Naive thymus-derived CD8-positive, alpha-beta T cell (primary cell): Measurements from ENCODE around the gene SPATC1L. TPM values are rescaled to one million over a fixed set of nuclear protein-coding genes. Genes with fewer than 3 reads are reported as not detected.

Experiments used
- ATAC-seq, 2 donors: fragments of 150-1000 bp; cut with Tn5 transposase in 1 of 2; sonication (Bioruptor Pico), chemical (Tn5 transposase) in 1 of 2; 1 replicate in 1 of 2; 2 replicates in 1 of 2; pipeline ENCODE4 v1.10.0; 2021; ENCODE audit warnings: mild to moderate bottlenecking in 2 of 2, moderate library complexity in 2 of 2
- POLR2A ChIA-PET: fragments of 350-600 bp; sonication (Branson Sonifier 250); formaldehyde crosslinking; loops from one replicate; lab custom pipeline; 2021; ENCODE audit warnings: antibody characterized with exemption; lab: Charles Lee
- DNase-seq, 10 donors: peaks; one replicate each; pipeline versions ENCODE4 v3.0.0 to v3.0.0-alpha.2; 2020 to 2022
- H3K27ac Mint-ChIP-seq, 10 donors: one replicate each; pipeline ENCODE4 v1.8.0; 2020 to 2022; ENCODE audit warnings: mild to moderate bottlenecking in 10 of 10, mixed read lengths in 10 of 10, moderate library complexity in 4 of 10, inconsistent platforms in 1 of 10
- H3K27me3 Mint-ChIP-seq, 5 donors: one replicate each; pipeline ENCODE4 v1.8.0; 2021 to 2022; ENCODE audit warnings: mixed read lengths in 5 of 5
- H3K36me3 Mint-ChIP-seq, 3 donors: one replicate each; pipeline ENCODE4 v1.8.0; 2020 to 2022; ENCODE audit warnings: mixed read lengths in 3 of 3, mild to moderate bottlenecking in 2 of 3, inconsistent platforms in 1 of 3
- H3K4me1 Mint-ChIP-seq, 4 donors: one replicate each; pipeline ENCODE4 v1.8.0; 2021 to 2022; ENCODE audit warnings: mixed read lengths in 4 of 4
- H3K4me3 Mint-ChIP-seq, 10 donors: one replicate each; pipeline ENCODE4 v1.8.0; 2020 to 2022; ENCODE audit warnings: mild to moderate bottlenecking in 10 of 10, mixed read lengths in 10 of 10, moderate library complexity in 6 of 10, inconsistent platforms in 1 of 10
- H3K9me3 Mint-ChIP-seq, 9 donors: one replicate each; pipeline ENCODE4 v1.8.0; 2020 to 2022; ENCODE audit warnings: mixed read lengths in 9 of 9, mild to moderate bottlenecking in 3 of 9, inconsistent platforms in 1 of 9, moderate library complexity in 1 of 9
- polyA plus RNA-seq, 3 donors: library from polyadenylated mRNA; unstranded; fragments of 300-500 nt; fragmentation: Illumina TruSeq; gene quantifications; one replicate each; pipeline ENCODE4 v1.2.3, GENCODE V29; 2021
- total RNA-seq, 8 experiments: library from RNA in 2 of 8; stranded (reverse) in 2 of 8; gene quantifications; one replicate each; pipeline ENCODE4 v1.2.3 and lab custom pipeline; 2021 to 2026

Gene SPATC1L
- total and polyA plus RNA-seq, 5 experiments from 2014 or later = 11.2 to 20.5 (median 13.0) TPM

GRCh38 chr21:46116776-46117585 is 67.3 kb downstream of the SPATC1L start:
- POLR2A ChIA-PET = no interaction called here
- peak in 2 of 10 donors; percentile 1 to 54 for DNase-seq
- H3K4me3 Mint-ChIP-seq = no peak overlapping the region
- H3K27ac Mint-ChIP-seq = peak overlapping the region in 1 of 10 donors; percentile 72
- H3K4me1 Mint-ChIP-seq = peaks cover 0 to under 1% (median 0%) of the 10 kb centered on the region in 4 donors
- no peak for ATAC-seq
- H3K27me3 Mint-ChIP-seq = no peaks in the 10 kb centered on the region
- H3K36me3 Mint-ChIP-seq = peaks cover 0 to 29% (median 13%) of the 10 kb centered on the region in 3 donors
- peaks cover 0 to 3% (median 0%) of the 10 kb centered on the region in 9 donors for H3K9me3 Mint-ChIP-seq

- H3K27ac Mint-ChIP-seq = peak overlapping the region in 1 of 10 donors; percentile 72
- H3K27me3 Mint-ChIP-seq = no peaks in the 10 kb centered on the region
- DNase-seq (peak in 2 of 10 donors; percentile 0 to 46), ATAC-seq (no peak)
- POLR2A ChIA-PET = no interaction called here
- peaks cover 0 to 3% (median 0%) of the 10 kb centered on the region in 9 donors for H3K9me3 Mint-ChIP-seq
- H3K36me3 Mint-ChIP-seq = peaks cover 0 to 29% (median 13%) of the 10 kb centered on the region in 3 donors
- no peaks in the 10 kb centered on the region for H3K4me1 Mint-ChIP-seq
- no peak overlapping the region for H3K4me3 Mint-ChIP-seq
Observed at GRCh38 chr21:46116189-46116775, 68.0 kb downstream of the SPATC1L start.

GRCh38 chr21:46115441-46116188 is 68.6 kb downstream of the SPATC1L start:
- Mint-ChIP-seq H3K9me3 (peaks cover 0 to 3% (median 0%) of the 10 kb centered on the region in 9 donors), H3K36me3 (peaks cover 0 to 29% (median 13%) of the 10 kb centered on the region in 3 donors), H3K4me3 (no peak overlapping the region), H3K27ac (no peak overlapping the region), H3K4me1 (no peaks in the 10 kb centered on the region), H3K27me3 (no peaks in the 10 kb centered on the region)
- DNase-seq = peak in 3 of 10 donors; percentile 2 to 37 (median 3)
- POLR2A ChIA-PET = no interaction called here
- ATAC-seq = no peak

GRCh38 chr21:46114963-46115362 is 69.3 kb downstream of the SPATC1L start:
- H3K9me3 Mint-ChIP-seq = peaks cover 0 to 3% (median 0%) of the 10 kb centered on the region in 9 donors
- ATAC-seq (no peak), DNase-seq (peak in 1 of 10 donors; percentile 11)
- POLR2A ChIA-PET = no interaction called here
- no peaks in the 10 kb centered on the region for H3K27me3 Mint-ChIP-seq
- peaks cover 0 to 29% (median 13%) of the 10 kb centered on the region in 3 donors for H3K36me3 Mint-ChIP-seq
- no peak overlapping the region for H3K4me3 Mint-ChIP-seq
- H3K27ac Mint-ChIP-seq = no peak overlapping the region
- H3K4me1 Mint-ChIP-seq = no peaks in the 10 kb centered on the region

GRCh38 chr21:46113497-46114176 is 70.6 kb downstream of the SPATC1L start:
- H3K27ac Mint-ChIP-seq = peak overlapping the region in 1 of 10 donors; percentile 33
- peaks cover 0 to 3% (median 0%) of the 10 kb centered on the region in 9 donors for H3K9me3 Mint-ChIP-seq
- no peak overlapping the region for H3K4me3 Mint-ChIP-seq
- peak in 1 of 10 donors; percentile 8 for DNase-seq
- no peak for ATAC-seq
- H3K36me3 Mint-ChIP-seq = peaks cover 0 to 29% (median 13%) of the 10 kb centered on the region in 3 donors
- POLR2A ChIA-PET = interaction anchor here (0.6 kb wide), 1 partner anchor 104 kb away, joined by 3 read pairs; no protein-coding TSS in a partner anchor
- H3K27me3 Mint-ChIP-seq = no peaks in the 10 kb centered on the region
- no peaks in the 10 kb centered on the region for H3K4me1 Mint-ChIP-seq

GRCh38 chr21:46112725-46113215 is 71.5 kb downstream of the SPATC1L start:
- Mint-ChIP-seq H3K4me1 (peaks cover 0 to 2% (median 0%) of the 10 kb centered on the region in 4 donors), H3K27me3 (no peaks in the 10 kb centered on the region), H3K27ac (no peak overlapping the region), H3K4me3 (no peak overlapping the region), H3K36me3 (peaks cover 0 to 29% (median 17%) of the 10 kb centered on the region in 3 donors), H3K9me3 (peaks cover 0 to 7% (median 3%) of the 10 kb centered on the region in 9 donors)
- POLR2A ChIA-PET = no interaction called here
- DNase-seq (peak in 2 of 10 donors; percentile 0 to 11), ATAC-seq (no peak)

GRCh38 chr21:46111857-46112724 is 72.2 kb downstream of the SPATC1L start:
- ATAC-seq = no peak
- Mint-ChIP-seq H3K27ac (no peak overlapping the region), H3K9me3 (peaks cover 0 to 14% (median 4%) of the 10 kb centered on the region in 9 donors), H3K36me3 (peaks cover 0 to 29% (median 22%) of the 10 kb centered on the region in 3 donors), H3K4me1 (peaks cover 0 to 2% (median 0%) of the 10 kb centered on the region in 4 donors), H3K4me3 (no peak overlapping the region), H3K27me3 (no peaks in the 10 kb centered on the region)
- POLR2A ChIA-PET = no interaction called here
- peak in 3 of 10 donors; percentile 8 to 49 (median 15) for DNase-seq

- Mint-ChIP-seq H3K27ac (no peak overlapping the region), H3K36me3 (peaks cover 0 to 25% (median 24%) of the 10 kb centered on the region in 3 donors), H3K4me3 (no peak overlapping the region), H3K27me3 (no peaks in the 10 kb centered on the region), H3K4me1 (peaks cover 0 to 2% (median 0%) of the 10 kb centered on the region in 4 donors), H3K9me3 (peaks cover 0 to 15% (median 4%) of the 10 kb centered on the region in 9 donors)
- POLR2A ChIA-PET = no interaction called here
- ATAC-seq (no peak), DNase-seq (peak in 2 of 10 donors; percentile 2 to 9)
Observed at GRCh38 chr21:46111193-46111571, 73.1 kb downstream of the SPATC1L start.

Other genes starting within 250 kb of the SPATC1L start
- 10 to 100 TPM; 19.4 to 21.0 TPM for gene COL6A1, start 202.7 kb downstream of the SPATC1L start, total RNA-seq
- gene COL6A1, start 202.7 kb downstream of the SPATC1L start, polyA plus RNA-seq = 1 to 10 TPM; 1.7 to 2.0 (median 1.7) TPM
- gene COL6A2, start 86.3 kb downstream of the SPATC1L start, total RNA-seq = 10 to 100 TPM; 91.5 to 98.8 TPM
- 10 to 100 TPM in 1 of 3 donors, 1 to 10 TPM in 2; 3.8 to 13.4 (median 8.8) TPM for gene COL6A2, start 86.3 kb downstream of the SPATC1L start, polyA plus RNA-seq
- gene FTCD, start 28.9 kb downstream of the SPATC1L start, total RNA-seq = 1 to 10 TPM; 2.1 to 2.2 TPM
- gene FTCD, start 28.9 kb downstream of the SPATC1L start, polyA plus RNA-seq = not detected
- 10 to 100 TPM; 43.6 to 47.6 TPM for gene LSS, start 44.3 kb upstream of the SPATC1L start, total RNA-seq
- 10 to 100 TPM; 12.3 to 14.6 (median 14.3) TPM for gene LSS, start 44.3 kb upstream of the SPATC1L start, polyA plus RNA-seq
- gene MCM3AP, start 101.2 kb upstream of the SPATC1L start, total RNA-seq = 100 to 1,000 TPM; 186 to 187 TPM
- 10 to 100 TPM; 40.5 to 61.0 (median 41.5) TPM for gene MCM3AP, start 101.2 kb upstream of the SPATC1L start, polyA plus RNA-seq
- gene YBEY, start 101.9 kb upstream of the SPATC1L start, total RNA-seq = 10 to 100 TPM; 14.8 to 15.6 TPM
- gene YBEY, start 101.9 kb upstream of the SPATC1L start, polyA plus RNA-seq = 10 to 100 TPM; 14.2 to 22.2 (median 14.7) TPM
- 1 to 10 TPM; 6.4 to 7.3 TPM for gene C21orf58, start 139.4 kb upstream of the SPATC1L start, total RNA-seq
- gene C21orf58, start 139.4 kb upstream of the SPATC1L start, polyA plus RNA-seq = 1 to 10 TPM in 1 of 3 donors, under 1 TPM in 2; 0.44 to 1.2 (median 0.51) TPM
- gene PCNT, start 139.7 kb upstream of the SPATC1L start, total RNA-seq = 10 to 100 TPM; 80.0 to 86.2 TPM
- 10 to 100 TPM; 17.2 to 37.4 (median 19.9) TPM for gene PCNT, start 139.7 kb upstream of the SPATC1L start, polyA plus RNA-seq